ENCODE results near the gene THSD7B.

- no peak for TF ChIP-seq CTCF (IDR thresholded peaks at IDR 0.05)
- TF ChIP-seq ZFX (IDR thresholded peaks at IDR 0.05; ENCODE audit: borderline replicate concordance): no peak
These were observed 801.0 kb downstream of the THSD7B start for GRCh38 chr2:137566387-137566786.
